Erythroblast (primary cell): Measurements from ENCODE around the gene C1orf232.

ENCODE experiments used
- GATA1 ChIP-seq: IDR thresholded peaks from 2 replicates; pipeline ENCODE4 v1.6.1; 2011; ENCODE audit warnings: low read depth, mild to moderate bottlenecking, control low read depth, low read length, moderate library complexity
- POLR2A ChIP-seq: IDR thresholded peaks from 2 replicates; pipeline ENCODE4 v1.6.1; 2011; ENCODE audit warnings: mild to moderate bottlenecking, low read length

- TF ChIP-seq POLR2A (no peak), GATA1 (no peak)
Observed at GRCh38 chr1:26145960-26146294, 22.8 kb downstream of the C1orf232 start.
